Dermis microvascular lymphatic vessel endothelial cell (primary cell): ENCODE data around the gene FBH1. TPM values are rescaled to one million over a fixed set of nuclear protein-coding genes. Genes with fewer than 3 reads are reported as not detected.
"Not testable (repeated sequence)": the region's sequence is repeated elsewhere in the genome, so short reads cannot be mapped to it uniquely, and the experiment has no call there.

Experiments
- DNase-seq, 2 donors: peaks; one replicate each; pipeline versions ENCODE4 v3.0.0 to v3.0.0-alpha.2; 2010; ENCODE audit warnings: low read depth in 2 of 2
- total RNA-seq: library from RNA; depleted of rRNA; stranded (reverse); fragments of >200 nt; gene quantifications from 2 replicates; pipeline ENCODE4 v1.2.1, GENCODE V29; 2014

FBH1 gene
- total RNA-seq, result 61.6 and 87.5 TPM in 2 replicates

DNA sequence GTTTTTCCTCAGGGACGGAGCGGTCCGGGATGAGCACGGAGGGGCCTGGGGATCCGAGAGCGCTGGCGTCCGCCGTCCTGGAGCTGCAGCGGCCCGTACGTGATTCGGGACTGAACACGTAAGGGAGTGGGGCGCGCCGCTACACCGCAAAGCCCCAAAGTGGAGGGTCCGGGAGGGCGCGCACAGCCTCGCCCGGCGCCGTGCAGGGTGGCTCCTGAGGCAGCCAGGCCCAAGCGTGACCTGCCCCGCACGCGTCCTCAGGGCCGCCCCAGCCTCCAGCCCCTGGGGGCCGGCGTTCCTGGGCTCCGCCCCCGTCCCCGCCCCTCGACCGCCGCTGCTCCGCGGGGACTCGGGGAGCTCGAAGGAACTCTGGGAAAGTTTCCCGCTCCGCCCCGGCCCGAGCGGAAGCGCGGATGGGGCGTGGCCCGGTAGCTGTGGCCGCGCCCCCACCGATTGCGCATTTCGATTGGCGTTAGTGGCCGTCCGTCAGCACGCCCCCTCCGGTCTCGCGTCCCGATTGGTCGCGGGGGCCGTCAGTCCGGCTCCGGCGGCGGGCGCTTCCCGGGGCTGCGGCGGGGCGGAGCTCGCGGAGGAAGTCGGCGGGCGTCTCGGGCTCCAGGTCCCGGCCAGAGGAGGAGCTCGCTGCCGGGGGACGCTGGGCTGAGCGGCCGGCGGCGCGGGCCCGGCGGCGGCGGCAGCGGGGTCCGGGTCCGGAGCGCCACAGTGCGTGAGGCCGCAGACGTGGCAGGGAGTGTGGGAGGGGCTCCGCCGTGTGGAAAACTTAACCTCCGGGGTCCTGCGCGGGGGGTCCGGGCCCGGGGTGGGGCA lies at the start of gene FBH1, which contains the start of gene ANKRD16:
TSS of gene FBH1 (plus strand) at position 620 of the 828 bp plus-strand sequence. CDS start at position 723, 103 bp downstream.
TSS of gene ANKRD16 (minus strand) at position 270 of the 828 bp plus-strand sequence. CDS start 539 bp downstream, outside the sequence.
- peak; percentile 95 to 99 for DNase-seq

DNA sequence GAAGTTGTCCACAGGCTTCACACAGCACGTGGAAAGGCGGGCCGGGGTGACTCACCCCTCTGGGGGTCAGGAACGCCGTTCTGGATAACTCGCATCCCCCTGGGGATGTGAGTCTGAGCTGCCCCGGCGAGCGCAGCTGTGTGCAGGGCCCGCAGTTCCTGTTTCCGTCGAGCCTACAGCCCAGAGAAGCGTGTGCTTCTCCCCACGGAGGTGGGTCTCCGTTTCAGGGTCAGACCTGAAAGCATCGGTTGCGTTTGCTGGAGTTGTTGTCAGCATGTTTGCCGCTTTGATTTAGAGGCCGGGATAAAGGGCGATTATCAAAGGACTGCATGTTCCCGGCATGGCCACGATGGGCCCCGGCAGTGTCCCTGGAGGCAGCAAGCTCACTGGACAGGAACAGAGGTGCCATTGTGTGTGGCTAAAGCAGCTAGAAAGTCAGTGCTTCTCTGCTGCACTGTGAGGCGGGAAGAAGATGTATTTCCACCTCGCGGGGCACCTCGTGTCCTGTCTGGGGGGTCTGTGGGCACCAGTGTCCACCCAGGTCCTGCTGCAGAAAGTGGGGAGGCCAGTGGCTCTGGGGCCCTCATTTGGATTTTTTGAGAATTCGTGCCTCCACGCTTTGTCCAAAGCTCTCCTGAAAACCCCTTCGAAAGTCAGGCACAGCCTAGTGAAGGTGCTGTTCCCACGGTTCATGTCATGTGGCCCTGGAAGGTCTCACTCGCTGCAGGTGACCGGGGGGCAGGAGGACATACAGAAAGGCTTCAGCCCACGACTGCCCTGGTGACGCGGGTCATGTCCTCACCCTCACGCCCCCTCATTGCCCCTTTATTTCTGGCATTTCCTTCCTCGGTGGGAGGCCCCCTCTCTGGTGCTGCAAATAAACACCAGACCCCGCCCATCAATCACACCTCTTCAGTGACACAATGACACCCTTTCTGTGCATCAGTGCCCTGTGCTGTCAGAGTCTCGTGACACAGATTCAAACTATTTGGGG lies 49.4 kb upstream of the FBH1 start:
- peak in 1 of 2 donors; percentile 52 for DNase-seq

DNA sequence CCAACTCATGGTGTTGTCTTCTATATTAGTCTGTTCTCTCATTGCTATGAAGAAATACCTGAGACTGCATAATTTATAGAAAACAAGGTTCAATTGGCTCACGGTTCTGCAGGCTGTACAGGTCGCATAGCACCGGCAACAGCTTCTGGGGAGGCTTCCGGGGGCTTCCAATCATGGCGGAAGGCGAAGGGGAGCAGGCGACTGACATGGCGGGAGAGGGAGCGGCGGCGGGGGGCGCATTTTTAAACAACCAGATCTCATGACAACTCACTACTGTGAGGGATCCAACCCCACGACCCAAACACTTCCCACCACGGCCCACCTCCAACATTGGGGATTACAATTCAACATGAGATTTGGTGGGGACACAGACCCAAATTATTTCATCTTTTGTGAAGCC lies 48.1 kb upstream of the FBH1 start:
- no peak for DNase-seq

GRCh38 chr10:5843686-5844344 lies 46.2 kb upstream of the FBH1 start:
- no peak for DNase-seq

- DNase-seq, result no peak
Measured at GRCh38 chr10:5844345-5845055, 45.5 kb upstream of the FBH1 start.

GRCh38 chr10:5846667-5847066 lies 43.4 kb upstream of the FBH1 start:
- not testable (repeated sequence) for DNase-seq

DNA sequence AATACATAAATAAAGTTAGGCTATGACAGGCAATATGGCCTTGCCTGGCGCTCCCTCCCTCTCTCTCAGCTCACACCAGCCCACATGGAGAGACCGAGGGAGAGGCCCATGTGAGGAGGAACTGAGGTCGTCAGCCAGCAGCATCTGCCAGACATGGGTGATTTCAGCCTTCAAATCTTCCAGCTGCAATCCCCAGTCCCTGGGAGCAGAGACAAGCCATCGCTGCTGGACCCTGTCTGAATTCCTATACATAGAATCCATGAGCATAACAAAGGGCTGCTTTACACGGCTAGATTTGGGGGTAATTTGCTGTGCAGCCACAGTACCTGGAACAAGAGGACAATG lies 35.9 kb upstream of the FBH1 start:
- DNase-seq, result no peak

GRCh38 chr10:5855979-5856700 lies 33.9 kb upstream of the FBH1 start:
- no peak for DNase-seq

DNA sequence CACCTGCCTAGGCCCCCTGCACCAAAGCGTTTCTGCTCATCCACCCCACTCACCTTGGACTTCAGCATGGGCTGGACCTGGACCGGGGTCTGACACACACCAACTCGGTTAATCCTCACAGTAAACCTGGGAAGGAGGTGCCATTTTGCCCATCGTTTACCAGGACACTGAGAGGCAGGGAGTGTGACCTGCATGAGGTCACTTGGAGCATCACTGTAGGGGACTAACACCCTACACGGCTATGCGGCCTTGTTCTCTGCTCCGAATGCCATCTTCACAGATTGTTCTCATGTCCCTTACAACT lies 33.4 kb upstream of the FBH1 start:
- no peak for DNase-seq

GRCh38 chr10:5858811-5859210 lies 31.2 kb upstream of the FBH1 start:
- DNase-seq, result no peak

DNA sequence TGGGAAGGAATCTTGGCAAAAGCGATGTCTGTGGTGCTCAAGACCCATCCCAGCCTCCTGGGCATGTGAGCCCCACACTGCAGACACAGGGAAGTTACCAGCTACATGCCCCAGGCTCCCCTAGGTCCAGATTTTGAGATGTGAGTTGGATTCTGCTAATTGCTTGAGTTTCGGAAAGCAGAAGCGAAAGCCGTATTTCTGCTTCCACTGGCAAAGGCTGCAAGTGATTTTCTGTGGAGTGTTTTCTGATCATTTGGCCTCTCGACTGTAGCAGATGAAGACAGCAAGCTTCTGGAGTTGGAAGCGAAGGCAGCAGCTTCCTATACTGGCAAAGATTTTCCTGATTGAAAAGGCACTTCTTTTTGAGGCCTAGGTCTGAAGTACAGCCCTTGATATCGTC lies 30.0 kb upstream of the FBH1 start:
- no peak for DNase-seq

DNA sequence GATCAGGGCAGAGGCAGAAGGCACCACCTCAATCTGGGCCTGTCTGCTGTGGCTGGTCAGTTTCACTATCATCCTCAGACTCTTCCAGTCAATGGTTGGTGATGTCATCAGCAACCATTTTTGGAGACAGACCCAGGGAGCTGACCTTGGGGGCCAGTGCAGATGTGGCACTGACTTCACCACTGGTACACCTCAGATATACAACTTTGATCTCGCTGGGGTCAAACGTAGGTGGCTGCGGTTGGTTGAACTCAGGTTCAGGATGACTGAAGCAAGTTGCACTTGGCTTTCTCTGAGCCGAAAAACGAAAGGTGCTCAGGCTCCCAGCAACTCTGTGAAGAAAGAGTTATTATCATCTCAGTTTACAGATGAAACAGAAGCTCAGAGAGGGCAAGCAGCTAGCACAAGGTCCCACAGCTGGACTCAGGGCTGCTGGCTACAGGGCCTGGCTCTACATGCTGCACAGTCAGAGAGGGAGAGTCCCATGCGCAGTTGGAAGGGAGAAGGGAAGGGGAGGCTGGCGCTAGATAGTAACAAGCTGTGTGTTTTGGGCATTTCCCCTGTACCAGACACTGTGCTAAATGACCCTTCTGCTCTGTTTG lies 27.6 kb upstream of the FBH1 start:
- DNase-seq, result no peak

GRCh38 chr10:5862981-5863685 lies 26.9 kb upstream of the FBH1 start:
- DNase-seq, result not testable (repeated sequence)

DNA sequence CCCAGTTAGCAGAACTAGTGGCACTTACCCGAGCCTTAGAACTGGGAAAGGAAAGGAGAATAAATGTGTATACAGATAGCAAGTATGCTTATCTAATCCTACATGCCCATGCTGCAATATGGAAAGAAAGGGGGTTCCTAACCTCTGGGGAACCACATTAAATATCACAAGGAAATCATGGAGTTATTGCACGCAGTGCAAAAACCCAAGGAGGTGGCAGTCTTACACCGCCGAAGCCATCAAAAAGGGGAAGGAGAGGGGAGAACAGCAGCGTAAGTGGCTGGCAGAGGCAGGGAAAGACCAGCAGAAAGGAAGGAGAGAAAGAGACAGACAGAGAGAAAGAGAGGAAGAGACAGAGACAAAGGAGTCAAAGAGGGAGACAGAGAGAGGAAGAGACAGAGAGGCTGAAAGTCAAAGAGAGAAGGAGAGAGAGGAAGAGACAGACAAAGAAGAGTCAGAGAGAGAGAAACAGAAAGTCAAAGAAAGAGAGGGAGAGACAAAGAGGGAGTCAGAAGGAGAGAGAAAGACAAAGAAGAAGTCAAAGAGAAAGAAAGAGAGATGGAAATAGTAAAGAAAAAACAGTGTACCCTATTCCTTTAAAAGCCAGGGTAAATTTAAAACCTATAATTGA lies 23.5 kb upstream of the FBH1 start:
- DNase-seq, result not testable (repeated sequence)

DNA sequence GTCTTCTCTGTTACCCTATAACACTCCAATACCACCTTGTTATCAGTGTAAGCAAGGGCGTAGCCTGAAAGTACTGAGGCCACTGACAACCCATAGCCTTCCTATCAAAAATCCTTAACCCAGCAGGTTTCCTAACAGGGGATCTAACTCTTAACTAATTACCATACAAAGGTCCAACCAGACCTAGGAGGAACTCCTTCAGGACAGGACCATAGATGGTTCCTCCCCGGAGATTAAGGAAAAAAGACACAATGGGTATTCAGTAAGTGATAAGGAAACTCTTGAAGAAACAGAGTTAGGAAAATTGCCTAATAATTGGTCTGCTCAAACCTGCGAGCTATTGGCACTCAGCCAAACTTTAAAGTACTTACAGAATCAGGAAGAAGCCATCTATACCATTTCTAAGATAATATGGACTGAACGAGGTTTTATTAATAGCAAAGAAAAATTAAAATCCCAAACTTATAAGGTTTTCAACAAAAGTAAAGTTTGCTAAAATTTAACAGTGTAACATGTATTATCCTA lies 22.9 kb upstream of the FBH1 start:
- not testable (repeated sequence) for DNase-seq

DNA sequence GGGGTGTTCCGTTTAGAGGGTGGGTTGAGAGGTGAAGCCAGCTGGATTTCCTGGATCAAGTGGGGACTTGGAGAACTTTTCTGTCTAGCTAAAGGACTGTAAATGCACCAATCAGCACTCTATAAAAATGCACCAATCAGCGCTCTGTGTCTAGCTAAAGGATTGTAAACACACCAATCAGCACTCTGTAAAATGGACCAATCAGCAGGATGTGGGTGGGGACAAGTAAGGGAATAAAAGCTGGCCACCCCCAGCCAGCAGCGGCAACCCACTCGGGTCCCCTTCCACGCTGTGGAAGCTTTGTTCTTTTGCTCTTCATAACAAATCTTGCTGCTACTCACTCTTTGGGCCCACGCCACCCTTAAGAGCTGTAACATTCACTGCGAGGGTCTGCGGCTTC lies 21.7 kb upstream of the FBH1 start:
- not testable (repeated sequence) for DNase-seq

GRCh38 chr10:5869156-5869555 lies 20.9 kb upstream of the FBH1 start:
- DNase-seq, result no peak

- no peak for DNase-seq
Measured at GRCh38 chr10:5871596-5871995, 18.4 kb upstream of the FBH1 start.

GRCh38 chr10:5873515-5873995 lies 16.5 kb upstream of the FBH1 start:
- peak; percentile 63 to 74 for DNase-seq
